Activated T-helper 1 cell treated with Interleukin-2 at 50 U/mL for 16 hours (primary cell): ENCODE data around the gene SLC35E3.

Source experiments
- DNase-seq: peaks from one replicate; pipeline ENCODE4 v3.0.0-alpha.2; 2020; ENCODE audit warnings: low read depth

SLC35E3 gene

DNA sequence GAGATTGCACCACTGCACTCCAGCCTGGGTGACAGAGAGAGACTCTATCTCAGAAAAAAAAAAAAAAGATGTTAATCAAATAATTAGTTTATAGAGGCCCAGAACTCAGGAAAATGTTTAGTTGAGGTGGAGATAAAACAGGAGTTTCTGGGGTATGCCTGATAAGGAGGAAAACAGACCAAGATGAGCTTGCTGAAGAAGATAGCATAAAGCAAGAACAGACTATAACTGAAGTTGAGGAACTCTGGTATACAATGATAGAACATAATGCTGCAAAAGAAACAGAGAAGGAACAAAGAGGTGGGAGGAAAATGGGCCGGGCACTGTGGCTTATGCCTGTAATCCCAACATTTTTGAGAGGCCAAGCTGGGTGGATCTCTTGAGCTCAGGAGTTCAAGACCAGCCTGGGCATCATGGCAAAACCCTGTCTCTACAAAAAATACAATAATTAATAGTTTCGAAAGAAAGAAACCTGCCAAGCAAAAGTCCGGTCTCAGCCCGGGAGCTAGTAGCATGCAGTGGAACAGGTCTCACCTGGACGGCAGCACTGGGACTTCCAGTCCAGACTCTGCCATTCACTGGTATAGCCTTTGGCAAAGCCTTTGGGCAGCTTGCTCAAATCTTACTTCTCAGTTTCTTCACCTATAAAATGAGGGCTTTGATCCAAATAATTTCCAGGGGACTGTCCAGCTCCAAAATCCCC lies 25.4 kb downstream of the SLC35E3 start:
- DNase-seq: no peak

DNA sequence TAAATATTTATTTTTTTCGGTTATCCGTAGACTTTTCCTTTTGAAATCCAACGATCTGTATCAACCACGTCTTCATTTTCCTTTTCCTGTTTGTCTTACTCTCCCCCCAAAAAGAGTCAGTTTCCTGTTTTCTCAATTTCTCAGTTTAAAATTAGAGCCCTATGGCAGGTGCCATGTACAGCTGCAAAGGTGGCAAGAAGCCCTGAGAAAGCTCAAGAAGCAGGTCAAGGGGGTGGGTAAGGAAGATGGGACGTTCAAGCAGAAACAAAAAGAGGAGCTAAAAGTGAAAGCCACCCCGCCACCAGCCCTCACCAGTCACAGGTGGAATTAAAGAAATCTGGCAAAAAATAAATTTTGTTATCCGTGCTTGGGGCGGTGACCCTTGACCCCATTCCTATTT lies 26.7 kb downstream of the SLC35E3 start:
- no peak for DNase-seq

DNA sequence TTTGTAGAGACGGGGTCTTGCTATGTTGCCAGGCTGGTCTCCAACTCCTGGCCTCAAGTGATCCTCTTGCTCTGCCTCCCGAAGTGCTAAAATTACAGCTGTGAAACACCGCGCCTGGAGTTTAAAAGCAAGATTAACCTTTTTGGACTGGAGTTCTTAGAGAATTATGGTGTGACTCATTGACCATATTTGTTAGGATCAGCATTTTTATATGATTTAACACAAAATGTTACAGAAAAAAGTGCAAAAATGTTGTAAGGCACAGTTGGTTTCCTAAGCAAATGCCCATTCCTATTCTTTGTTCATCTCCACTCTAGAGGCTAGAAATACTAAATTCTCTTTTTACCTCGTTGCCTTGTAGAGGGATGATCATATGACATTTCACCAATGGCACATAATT lies 27.6 kb downstream of the SLC35E3 start:
- DNase-seq: no peak

DNA sequence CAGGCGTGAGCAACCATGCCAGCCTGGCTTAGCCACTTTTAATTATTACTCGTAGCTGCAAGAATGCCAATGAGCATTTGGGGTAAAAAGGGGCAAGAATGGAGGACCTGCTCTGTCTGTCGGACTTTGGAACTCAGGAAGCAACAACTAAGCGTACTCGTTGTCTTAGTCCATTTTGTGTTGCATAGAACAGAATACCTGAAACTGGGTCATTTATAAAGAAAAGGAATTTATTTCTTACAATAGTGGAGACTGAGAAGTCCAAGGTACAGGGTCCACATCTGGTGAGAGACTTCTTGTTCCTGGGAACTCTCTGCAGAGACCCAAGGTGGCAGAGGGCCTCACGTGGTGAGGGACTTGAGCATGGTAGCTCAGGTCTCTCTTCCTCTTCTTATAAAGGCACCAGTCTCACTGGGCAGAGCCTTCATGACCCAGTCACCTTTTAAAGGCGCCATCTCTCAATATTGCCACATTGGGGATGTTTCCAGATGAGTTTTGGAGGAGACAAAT lies 29.2 kb downstream of the SLC35E3 start:
- DNase-seq: no peak

DNA sequence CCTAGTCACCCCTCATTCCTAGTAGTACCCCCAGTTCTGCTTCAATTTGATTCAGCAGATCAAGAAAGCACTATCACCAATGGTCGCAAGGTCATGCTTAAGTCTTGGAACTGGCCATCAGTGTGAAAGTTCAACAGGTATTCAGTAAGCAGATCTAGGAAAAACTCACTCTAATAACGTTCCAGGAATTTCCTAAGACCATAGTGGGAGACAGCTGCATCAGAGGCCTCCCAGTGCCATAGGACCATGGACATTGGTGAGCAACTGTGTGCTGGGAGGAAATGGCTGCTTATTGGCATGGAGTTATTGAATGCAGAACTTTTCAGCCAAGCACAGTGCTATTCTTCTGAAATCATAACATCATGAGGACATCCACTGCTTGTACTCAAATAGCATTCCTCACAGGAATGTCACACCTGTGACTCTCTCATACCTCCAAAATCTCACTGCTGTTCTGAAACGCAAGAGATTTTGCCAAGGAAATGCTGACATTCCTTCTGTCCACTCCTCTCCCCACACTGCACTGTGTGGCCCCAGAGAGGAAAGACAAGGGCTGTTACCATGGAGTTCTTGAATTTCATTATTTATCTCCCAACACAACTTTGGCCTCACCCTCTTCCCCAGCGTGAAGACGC lies 31.1 kb downstream of the SLC35E3 start:
- no peak for DNase-seq

DNA sequence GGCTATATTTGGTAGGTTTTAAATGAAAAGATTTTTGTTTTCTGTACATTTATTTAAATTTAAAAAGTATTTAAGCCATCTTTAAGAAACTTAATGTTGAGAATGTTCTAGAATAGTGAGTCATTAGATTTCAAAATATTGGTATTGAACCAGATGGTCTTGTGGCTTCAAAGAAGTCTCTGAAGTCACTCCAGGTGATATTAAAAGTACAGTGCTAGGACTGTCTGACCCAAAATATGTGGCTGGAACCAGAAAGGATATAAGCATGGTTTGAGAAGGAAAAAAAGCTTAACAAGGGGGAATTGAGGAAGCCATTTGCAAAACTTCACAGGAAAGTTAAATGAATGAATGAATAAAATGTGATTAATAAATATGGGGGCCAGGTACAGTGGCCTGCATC lies 33.3 kb downstream of the SLC35E3 start:
- DNase-seq: no peak

DNA sequence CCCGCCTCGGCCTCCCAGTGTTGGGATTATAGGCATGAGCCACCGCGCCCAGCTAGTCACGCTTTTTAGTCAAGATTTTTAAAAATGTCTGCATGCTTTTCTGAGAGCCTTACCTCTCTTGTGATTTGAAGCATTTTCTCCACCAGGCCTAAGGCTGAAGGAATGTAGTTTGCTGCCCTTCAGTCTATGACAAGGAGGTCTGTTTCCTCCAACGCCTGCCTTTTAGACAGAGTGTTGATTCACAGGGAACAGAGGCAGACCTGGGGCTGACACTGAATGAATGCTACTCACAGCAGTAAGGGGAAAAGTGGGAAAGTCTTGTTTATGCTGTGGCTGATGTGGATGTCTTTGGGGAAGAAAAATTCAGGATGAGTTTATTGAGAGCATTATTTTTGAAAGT lies 34.8 kb downstream of the SLC35E3 start:
- DNase-seq: no peak

DNA sequence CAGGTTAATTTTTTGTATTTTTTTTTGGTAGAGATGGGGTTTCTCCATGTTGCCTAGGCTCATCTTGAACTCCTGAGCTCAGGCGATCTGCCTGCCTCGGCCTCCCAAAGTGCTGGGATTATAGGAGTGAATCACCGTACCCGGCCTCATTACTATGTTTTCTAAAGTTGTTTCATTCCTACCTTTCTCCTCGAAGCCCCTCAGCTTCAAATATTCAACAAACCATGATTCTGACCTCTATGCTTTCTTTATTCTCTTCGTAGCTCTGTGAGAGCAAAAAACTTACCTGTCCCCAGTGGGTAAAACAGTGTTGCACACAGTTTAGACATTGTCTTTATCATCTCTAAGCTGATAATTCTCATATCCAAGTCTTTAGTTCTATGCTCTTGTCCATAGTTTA lies 35.8 kb downstream of the SLC35E3 start:
- DNase-seq: no peak

DNA sequence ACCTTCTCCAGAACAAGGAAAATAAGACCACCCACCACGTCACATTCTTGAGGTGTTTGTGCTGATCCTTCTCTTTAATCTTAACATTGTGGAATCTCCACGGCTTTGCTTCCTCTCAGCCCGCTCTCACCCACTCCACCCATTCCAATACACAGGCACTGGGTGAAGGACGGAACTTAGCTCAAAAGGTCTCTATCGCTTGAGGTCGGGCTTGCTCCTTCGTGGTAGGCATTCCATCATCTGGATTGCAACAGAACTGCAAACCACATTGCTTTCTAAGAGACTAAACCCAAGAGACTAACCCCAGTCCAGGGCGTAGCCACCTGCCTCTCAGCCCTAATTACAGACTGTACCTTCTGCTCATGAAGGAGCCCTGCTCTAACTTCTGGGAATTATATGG lies 38.0 kb downstream of the SLC35E3 start:
- DNase-seq: no peak

DNA sequence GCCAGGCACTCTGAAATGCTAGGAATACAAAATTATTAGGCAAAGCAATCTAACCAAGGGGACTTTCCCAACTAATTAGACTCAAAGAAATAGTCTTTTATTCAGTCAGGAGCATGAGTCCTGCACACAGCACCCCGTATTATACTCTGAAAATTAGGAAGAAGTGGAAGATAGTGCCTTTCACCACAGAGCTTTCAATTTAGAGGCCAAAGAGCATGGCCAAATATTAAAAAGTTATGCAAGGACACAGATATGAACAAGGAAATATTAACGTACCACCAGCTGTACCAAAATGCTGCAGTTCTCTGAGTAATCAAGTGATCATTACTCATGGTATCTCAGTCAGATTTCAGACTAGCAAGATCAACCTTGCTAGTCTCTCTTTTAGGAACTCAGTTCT lies 39.4 kb downstream of the SLC35E3 start:
- no peak for DNase-seq

DNA sequence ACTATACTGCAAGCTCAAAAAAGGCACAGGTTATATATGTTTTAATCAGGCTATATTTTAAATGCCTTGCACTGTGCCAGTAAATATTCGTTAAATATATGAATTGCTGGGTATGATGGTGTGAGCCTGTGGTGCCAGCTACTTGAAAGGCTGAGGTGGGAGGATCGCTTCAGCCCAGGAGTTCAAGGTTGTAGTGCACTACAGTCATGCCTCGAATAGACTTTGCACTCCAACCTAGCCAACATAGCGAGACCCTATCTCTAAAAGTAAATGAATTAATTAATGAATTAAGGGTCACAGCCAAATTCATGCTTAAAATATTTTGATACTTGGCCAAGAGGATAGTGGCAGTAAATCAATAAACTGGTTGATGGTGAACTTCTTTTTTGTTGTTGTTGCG lies 39.8 kb downstream of the SLC35E3 start:
- DNase-seq: no peak

DNA sequence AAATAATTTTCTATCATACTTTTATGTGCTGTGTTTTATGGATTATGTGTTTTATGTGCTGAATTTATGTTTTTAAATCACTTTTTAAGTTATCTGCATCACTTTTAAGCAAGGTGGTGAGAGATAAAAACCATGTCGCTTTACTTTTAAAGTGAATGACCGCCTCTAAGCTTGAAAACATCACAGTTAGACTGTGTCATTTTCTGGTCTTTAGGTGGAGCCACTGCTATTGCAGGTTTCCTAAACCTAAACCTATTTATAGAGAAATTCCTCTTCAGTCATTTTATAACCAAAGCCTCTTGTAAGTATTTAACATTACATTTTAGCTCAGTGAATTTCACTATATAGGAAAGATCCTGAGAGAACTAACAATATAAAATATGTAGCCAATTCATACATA lies 41.0 kb downstream of the SLC35E3 start:
- DNase-seq: no peak

DNA sequence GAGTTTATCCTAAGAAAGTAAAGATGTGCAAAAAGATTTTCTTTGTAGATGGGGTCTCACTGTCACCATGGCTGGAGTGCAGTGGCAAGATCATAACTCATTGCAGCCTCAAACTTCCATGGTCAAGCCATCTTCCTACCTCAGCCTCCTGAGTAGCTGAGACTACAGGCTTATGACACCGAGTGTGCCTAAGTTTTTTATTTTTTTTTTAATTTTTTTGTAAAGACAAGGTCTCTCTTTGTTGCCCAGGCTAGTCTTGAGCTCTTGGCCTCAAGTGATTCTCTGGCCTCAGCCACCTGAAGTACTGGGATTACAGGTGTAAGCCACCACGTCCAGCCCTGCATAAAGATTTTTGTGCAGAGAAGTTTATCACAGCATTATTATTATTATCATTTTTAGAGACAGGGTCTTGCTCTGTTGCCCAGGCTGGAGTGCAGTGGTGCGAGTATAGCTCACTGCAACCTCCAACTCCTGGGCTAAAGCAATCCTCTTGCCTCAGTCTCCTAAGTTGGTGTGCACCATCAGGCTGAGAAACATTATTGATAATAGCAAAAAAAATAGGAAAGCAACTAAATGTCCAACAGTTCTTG lies 42.7 kb downstream of the SLC35E3 start:
- no peak for DNase-seq

DNA sequence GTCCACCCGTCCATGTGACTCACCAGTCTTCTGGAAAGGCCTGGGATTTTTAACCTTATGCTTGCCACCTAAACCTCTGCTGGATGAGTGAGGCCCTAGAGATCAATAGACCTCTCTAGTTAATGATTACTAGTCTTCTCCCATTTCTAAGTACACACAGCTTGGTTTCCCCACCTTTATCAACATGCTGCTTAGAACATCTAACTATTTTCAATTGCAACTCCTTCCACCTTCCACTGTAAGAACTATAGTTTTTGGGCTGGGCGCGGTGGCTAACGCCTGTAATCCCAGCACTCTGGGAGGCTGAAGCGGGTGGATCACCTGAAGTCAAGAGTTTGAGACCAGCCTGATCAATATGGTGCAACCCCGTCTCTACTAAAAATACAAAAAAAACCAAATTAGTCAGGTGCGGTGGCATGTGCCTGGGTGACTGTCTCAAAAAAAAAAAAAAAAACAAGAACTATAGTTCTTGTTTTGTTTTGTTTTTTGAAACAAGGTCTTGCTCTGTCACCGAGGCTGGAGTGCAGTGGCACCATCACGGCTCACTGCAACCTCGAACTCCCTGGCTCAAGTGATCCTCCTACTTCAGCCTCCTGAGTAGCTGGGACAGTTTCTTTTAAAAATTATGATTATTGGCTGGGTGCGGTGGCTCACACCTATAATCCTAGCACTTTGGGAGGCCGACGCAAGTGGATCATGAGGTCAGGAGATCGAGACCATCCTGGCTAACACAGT lies 43.3 kb downstream of the SLC35E3 start:
- no peak for DNase-seq

DNA sequence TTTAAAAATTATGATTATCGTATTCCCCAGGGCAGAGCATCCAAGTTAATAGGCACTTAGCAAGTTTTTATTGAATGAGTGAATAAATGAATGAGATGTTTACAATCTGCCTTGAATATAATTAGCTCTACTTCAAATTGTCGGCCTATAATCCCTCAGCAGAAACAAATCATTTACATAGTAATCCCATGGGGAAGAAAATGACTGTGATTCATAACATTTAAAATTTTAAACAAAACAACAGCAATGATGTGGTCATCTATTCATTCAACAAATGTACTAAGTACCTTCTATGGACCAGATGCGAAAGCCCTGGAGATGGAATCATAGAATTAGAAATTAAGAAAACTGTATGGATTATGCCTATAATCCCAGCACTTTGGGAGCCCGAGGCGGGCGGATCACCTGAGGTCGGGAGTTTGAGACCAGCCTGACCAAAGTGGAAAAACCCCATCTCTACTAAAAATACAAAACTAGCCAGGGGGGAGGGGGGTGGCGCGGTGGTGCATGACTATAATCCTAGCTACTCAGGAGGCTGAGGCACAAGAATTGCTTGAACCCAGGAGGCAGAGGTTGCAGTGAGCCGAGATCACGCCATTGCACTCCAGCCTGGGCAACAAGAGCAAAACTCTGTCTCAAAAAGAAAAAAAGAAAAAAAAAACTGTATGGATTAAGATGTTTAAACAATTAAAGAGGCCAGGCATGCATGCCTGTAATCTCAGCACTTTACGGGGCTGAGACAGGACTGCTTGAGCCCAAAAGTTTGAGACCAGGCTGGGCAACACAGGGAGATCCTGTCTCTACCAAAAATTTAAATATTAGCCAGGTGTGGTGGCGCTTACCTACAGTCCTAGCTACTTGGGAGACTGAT lies 44.3 kb downstream of the SLC35E3 start:
- no peak for DNase-seq

DNA sequence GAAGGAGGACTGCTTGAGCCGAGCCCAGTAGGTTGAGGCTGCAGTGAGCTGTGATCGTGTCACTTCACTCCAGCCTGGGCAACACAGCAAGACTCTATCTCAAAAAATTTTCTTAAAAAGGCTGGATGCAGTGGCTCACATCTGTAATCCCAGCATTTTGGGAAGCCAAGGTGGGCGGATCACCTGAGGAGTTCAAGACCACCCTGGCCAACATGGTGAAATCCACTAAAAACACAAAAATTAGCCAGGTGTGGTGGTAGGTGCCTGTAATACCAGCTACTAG lies 44.9 kb downstream of the SLC35E3 start:
- DNase-seq: no peak

DNA sequence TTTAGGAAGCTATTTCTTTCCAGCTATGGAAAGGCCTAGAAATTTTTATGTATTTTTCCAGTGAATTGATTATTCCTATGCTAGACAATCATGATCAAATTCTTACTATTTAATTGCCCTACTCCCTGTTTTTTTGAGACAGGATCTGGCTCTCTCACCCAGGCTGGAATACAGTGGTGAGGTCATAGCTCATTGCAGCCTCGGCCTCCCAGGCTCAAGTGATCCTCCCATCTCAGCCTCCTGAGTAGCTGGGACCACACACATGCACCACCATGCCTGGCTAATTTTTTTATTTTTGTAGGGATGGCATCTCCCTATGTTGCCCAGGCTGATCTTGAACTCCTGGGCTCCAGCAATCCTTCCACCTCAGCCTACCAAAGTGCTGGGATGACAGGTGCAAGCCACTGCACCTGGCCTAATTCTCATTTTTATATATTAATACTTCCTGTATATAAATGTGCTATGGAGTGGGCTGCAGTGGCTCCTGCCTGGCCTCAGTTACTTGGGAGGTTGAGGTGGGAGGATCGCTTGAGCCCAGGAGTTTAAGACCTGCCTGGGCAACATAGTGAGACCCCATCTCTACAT lies 46.0 kb downstream of the SLC35E3 start:
- no peak for DNase-seq

DNA sequence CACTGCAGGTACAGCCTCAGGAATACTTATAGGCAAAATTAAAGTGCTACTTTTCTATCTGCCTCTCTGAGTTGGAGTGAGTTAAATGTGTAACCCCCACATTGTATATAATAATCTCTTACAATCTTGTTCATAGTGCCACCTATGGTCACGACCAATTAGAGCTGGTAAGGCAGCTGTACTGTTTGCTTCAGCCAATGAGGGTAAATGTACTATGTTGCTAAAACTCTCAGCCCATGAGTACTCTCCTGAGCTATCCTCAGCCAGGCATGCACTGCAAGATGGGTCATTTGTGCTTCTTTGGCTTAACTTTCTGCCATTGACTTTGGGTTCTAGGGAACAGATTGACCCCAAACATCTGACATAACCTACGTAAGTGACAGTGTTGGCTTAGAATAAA lies 47.0 kb downstream of the SLC35E3 start:
- no peak for DNase-seq

DNA sequence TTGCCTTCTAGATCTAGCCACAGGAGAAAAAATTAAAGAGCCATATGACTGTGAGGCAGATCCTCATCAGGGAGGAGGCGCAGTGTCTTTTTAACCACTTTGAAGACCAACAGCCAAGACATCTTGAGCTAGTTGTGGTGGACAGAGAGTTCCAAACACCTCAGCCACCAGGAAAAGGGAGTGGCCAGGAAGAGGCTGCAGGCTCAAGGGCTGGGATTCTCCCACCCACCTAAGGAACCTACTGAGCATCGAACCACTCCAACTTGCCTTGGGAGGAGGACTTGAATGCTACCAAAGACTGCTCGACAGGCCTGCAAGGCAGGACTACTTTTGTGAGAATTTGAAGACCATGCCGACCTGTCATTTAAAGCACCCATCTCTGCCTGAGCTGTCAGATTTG lies 47.5 kb downstream of the SLC35E3 start:
- DNase-seq: no peak

DNA sequence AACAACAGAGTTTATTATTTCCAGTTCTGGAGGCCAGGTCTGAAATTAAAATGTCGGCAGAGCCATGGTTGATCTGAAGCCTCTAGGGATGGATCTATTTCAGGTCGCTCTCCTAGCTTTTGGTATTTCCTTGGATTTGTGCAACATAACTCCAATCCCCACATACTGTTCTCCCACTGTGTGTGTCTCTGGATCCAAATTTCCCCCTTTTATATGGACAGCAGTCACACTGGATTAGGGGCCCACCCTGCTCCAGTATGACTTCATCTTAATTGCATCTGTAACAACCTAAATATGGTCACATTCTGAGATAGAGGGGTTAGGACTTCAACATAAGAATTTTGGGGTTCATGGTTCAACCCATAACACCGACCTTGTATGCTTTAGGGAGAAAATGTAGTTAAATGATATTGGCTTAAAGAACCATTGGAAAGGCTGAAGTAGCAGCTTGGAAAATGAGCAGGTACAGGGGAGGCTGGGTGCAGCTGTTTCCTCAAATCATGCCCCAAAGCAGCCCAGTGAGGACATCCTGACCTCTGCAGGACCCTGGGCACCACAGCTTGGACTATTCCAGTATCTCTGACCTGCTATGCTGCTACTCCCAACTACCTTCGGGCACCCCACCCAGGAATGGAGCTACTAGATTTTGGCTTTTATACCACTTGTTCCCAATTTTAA lies 48.1 kb downstream of the SLC35E3 start:
- DNase-seq: no peak

DNA sequence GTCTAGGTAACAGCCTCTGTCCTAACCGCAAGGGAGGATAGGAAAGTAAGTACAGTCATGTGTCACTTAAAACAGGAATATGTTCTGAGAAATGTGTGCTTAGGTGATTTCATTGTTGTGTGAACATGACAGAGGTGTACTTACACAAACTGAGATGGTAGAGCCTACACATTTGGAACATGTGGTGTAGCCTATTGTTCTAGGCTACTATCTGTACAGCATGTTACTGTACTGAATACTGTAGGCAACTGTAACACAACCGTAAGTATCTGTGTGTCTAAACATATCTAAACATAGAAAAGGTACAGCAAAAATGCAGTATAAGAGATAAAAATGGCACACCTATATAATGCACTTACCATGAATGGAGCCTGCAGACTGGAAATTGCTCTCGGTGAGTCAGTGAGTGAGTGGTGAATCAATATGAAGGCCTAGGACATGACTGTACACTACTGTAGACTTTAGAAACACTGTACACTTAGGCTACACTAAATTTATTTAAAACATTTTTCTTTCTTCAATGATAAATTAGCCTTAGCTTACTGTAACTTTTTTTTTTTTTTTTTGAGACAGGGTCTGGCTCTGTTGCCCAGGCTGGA lies 48.8 kb downstream of the SLC35E3 start:
- no peak for DNase-seq
